ENCODE measurements around the gene PSMD12.

PSMD12 gene

GRCh38 chr17:67390646-67391361 lies 24.4 kb upstream of the PSMD12 start:
- no peak for TF ChIP-seq EP300 (IDR thresholded peaks at IDR 0.05; ENCODE audit: borderline replicate concordance)
- TF ChIP-seq EGR1 (IDR thresholded peaks at IDR 0.05) = no peak
- TF ChIP-seq TEAD4 (IDR thresholded peaks at IDR 0.05) = no peak
- no peak for TF ChIP-seq TAF1 (IDR thresholded peaks at IDR 0.05; ENCODE audit: low read depth)
- TF ChIP-seq FOXM1 (IDR thresholded peaks at IDR 0.05; ENCODE audit: borderline replicate concordance, low read depth) = no peak
- TF ChIP-seq USF1 (IDR thresholded peaks at IDR 0.05) = no peak
- no peak for TF ChIP-seq TCF12 (IDR thresholded peaks at IDR 0.05; ENCODE audit: low read depth)
- no peak for TF ChIP-seq NFIC (IDR thresholded peaks at IDR 0.05)
- TF ChIP-seq CREB1 (IDR thresholded peaks at IDR 0.05; ENCODE audit: low read depth) = no peak
- no peak for TF ChIP-seq YY1 (IDR thresholded peaks at IDR 0.05; ENCODE audit: low read depth)
- TF ChIP-seq ZBTB7A (IDR thresholded peaks at IDR 0.05; ENCODE audit: low read depth) = no peak
- TF ChIP-seq MAX (IDR thresholded peaks at IDR 0.05) = no peak
- TF ChIP-seq REST (IDR thresholded peaks at IDR 0.05; ENCODE audit: low read depth) = no peak
- no peak for TF ChIP-seq CEBPB (IDR thresholded peaks at IDR 0.05)
- TF ChIP-seq RAD21 (IDR thresholded peaks at IDR 0.05; ENCODE audit: low read depth) = no peak

- no peak for TF ChIP-seq MAX (IDR thresholded peaks at IDR 0.05)
- no peak for TF ChIP-seq TAF1 (IDR thresholded peaks at IDR 0.05; ENCODE audit: low read depth)
- no peak for TF ChIP-seq USF1 (IDR thresholded peaks at IDR 0.05)
- TF ChIP-seq NFIC (IDR thresholded peaks at IDR 0.05) = no peak
- no peak for TF ChIP-seq TEAD4 (IDR thresholded peaks at IDR 0.05)
- TF ChIP-seq EP300 (IDR thresholded peaks at IDR 0.05; ENCODE audit: borderline replicate concordance) = no peak
- TF ChIP-seq YY1 (IDR thresholded peaks at IDR 0.05; ENCODE audit: low read depth) = no peak
- TF ChIP-seq ZBTB7A (IDR thresholded peaks at IDR 0.05; ENCODE audit: low read depth) = no peak
- no peak for TF ChIP-seq REST (IDR thresholded peaks at IDR 0.05; ENCODE audit: low read depth)
- no peak for TF ChIP-seq EGR1 (IDR thresholded peaks at IDR 0.05)
- no peak for TF ChIP-seq FOXM1 (IDR thresholded peaks at IDR 0.05; ENCODE audit: borderline replicate concordance, low read depth)
Measured at GRCh38 chr17:67390006-67390645, 23.7 kb upstream of the PSMD12 start.

- TF ChIP-seq TEAD4 (IDR thresholded peaks at IDR 0.05) (no peak), FOXM1 (IDR thresholded peaks at IDR 0.05; ENCODE audit: borderline replicate concordance, low read depth) (no peak), TAF1 (IDR thresholded peaks at IDR 0.05; ENCODE audit: low read depth) (no peak)
Measured at GRCh38 chr17:67388986-67389385, 22.6 kb upstream of the PSMD12 start.

GRCh38 chr17:67386965-67387551 lies 20.7 kb upstream of the PSMD12 start:
- TF ChIP-seq YY1 (IDR thresholded peaks at IDR 0.05; ENCODE audit: low read depth) (no peak), RAD21 (IDR thresholded peaks at IDR 0.05; ENCODE audit: low read depth) (peak; percentile 75)

- TF ChIP-seq CEBPB (IDR thresholded peaks at IDR 0.05) (no peak), YY1 (IDR thresholded peaks at IDR 0.05; ENCODE audit: low read depth) (no peak), CREB1 (IDR thresholded peaks at IDR 0.05; ENCODE audit: low read depth) (no peak)
Measured at GRCh38 chr17:67385122-67385988, 19.0 kb upstream of the PSMD12 start.
